Right kidney (tissue), 1 donor: ENCODE data around the gene TMEM53.
A peak's percentile ranks its signal among the peaks of the same experiment; 100 is the strongest.

Source experiments
- DNase-seq: peaks from one replicate; pipeline ENCODE4 v3.0.0-alpha.2; 2016

The TMEM53 gene

DNA sequence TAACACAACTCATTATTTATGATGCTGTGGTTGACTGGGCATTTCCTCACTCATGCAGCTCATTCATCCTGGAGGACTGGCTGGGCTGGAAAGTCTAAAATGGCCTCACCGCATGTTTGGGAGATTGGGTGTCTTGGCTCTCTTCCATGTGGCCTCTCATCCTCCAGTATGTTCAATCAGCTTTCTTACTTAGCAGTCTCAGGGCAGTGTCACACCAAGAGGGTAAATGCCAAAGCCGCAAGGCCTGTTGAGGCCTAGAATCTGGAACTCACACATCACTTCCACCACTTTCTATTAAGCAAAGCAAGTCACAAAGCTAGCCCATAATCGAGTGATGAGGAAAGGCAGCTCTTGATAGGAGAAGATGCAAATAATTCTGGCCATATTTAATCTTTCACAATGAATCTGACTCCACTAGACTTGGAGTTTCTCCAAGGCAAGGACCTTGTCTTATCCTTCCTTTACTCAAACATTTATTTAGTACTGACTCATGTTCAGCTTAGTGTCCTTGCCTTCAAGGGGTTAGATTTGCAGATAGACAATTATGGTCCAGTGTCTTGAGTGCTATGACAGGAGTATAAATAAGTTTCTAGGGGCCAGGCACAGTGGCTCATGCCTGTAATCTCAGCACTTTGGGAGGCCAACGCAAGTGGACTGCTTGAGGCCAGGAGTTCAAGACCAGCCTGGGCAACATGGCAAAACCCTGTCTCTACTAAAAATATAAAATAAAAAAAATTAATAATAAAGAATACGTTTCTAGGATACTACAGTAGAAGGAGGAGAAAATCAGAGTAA, 45.1 kb downstream of the TMEM53 start:
- DNase-seq: no peak

DNA sequence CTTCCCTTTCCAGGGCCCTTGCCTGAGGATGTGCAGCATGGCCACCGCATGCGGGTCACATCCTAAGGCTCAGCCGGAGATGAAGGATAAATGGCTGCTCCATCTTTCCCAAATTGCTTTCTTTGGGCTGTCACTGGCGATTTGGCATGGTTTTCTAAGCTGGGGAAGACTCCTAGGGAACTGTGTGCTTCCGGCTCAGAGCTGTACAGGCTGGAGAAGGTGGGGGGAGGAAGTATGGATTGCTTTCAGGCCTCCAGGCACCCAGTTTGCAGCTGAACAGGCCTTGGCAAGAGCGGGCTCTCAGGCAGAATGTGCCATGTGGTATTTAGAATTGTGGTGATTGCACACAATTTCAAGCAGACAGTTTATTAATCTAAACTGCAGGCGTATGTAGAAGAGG, 48.9 kb downstream of the TMEM53 start:
- no peak for DNase-seq

DNA sequence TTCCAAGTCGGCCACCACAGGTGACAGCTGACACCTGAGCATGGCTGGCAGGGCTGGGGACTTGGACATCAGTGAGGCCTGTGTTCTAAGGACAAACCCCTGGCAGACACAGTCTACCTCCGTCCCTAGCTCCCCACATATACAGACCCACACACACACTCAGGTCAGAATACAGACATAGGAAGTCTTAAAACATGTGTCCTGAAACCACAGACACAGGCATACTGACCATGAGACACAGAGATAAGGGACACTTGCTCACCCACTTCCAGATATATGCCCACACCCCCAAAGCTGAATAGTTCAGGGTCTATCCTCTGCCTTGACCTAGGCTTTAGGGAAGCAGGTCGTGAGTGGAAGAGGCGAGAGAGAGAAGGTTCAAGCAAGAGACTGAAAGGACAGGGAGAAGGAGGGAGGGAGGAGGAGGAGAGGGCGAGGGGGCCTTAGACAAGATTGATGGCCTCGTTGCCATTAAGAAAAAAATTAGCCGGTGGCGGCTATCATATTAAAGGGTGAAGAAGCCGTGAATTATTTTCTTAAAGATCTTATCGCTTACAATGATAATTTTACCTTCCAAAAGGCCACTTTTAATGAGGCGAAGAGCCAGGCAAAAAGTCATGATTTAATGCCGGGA, 49.9 kb downstream of the TMEM53 start:
- no peak for DNase-seq

DNA sequence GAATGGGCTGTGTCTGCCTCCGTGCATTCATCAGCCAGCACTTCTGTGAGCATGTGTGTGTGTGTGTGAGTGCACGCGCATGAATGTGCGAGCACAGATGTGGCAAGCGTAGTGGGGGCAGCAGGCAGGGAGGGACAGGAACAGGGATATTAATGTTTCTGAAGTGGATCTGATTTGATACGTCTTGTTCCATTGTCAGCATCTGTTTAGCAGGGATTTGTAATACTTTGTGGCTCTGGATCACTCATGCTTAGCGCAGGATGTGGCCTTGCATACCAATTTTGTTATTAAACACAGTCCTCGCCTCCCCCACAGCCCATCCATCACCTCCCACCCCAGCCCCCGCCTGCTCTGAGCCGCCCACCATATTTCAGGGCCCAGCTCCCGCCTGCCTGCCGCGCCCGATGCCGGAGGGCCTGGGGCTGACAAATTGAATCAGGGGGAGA, 52.4 kb downstream of the TMEM53 start:
- DNase-seq: peak; percentile 61

DNA sequence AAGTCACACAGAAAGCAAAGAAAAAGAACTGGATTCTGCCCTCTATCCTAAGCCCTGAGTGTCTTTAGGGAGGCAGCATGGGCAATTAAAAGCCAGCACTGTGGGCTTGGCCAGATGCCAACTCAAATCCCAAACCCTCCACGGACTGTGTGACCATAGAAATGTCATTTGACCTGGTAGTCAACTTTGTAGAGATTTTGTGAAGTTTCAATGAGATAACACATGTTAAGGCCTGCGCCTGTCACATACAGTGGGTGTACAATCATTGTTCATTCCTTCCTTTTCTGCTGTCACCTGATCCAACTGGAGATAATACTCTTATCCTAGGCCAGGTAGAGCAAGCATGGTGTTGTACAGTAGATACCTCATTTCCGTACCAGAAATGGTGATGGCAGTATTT, 54.2 kb downstream of the TMEM53 start:
- DNase-seq: no peak

DNA sequence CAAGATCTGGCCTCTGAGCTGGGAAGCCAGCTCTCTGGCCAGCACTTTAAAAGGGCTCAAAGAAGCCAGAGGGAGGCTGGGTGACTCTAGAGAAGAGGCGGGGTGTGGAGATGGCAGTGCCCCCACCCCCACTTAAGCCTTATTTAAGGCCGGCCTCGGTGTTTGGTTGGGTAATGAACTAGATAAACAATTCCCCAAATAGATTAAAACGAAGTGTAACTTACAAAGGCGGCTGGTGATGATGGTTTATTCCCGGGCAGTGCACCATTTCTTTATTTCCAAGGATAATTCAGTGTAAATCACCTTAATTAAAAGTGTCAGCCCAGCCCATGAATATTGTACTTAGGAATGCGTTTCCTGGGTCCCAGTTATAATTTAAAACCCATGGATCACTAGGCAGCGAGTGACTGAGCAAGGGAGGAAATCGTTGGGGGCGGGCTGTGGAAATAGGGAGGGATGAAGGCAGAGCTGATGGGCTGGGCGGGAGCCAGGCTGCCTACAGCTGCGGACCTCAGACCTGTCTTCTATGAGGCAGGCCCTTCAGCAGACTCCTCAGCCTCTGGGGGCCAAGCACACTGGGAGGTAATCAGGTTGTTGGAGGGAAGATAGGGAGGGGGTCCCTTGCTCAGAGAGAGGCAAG, 54.9 kb downstream of the TMEM53 start:
- peak; percentile 61 for DNase-seq

DNA sequence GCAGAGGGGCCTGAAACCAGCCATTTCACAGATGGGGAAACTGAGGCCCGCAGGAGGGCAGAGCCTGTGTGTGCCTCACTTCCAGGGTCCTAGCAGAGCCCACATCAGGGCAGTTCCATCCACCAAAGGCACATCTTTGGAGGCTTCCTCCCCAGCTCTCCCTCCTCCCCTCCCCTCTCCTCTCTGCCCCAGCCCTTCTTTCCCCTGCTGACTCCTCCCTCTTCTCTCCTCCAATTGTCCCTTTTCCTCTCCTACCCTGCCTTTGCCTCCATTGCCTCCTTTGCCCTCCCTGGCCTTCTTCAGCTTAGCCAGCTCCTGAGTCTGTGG, 56.6 kb downstream of the TMEM53 start:
- no peak for DNase-seq

DNA sequence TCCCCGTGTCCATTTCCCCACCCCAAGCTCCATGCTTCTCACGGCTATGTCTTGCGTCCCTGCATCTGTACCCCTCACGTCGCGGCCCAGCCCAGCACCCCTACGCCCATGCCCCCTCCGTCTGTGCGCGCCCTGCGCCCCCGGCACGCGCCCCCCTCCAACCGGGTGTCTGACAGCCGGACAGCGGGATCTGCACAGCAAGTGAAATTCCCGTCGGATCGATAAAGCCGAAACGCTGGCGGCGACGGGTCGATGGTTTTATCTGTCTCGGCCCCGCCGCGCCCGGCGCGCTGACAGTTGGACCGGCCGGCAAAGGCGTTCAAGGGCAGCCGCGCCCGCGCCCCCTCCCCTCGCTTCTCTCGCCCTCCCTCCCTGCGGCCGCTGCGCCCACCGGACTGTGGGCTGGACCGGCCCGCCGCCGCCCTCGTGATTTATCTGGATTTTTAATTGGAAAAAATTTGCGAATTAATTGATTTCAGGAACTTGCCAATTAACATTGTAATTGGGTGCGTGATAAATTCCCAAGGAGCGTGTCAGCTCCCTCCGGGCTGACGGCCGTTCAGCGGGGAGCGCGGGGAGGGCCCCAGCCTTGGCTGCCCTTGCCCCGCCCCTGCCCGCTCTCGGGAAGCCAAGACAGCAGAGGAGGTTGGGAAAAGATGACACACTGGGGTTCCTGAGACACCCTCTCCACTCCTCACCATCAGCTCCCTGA, 57.1 kb downstream of the TMEM53 start:
- peak; percentile 36 for DNase-seq

DNA sequence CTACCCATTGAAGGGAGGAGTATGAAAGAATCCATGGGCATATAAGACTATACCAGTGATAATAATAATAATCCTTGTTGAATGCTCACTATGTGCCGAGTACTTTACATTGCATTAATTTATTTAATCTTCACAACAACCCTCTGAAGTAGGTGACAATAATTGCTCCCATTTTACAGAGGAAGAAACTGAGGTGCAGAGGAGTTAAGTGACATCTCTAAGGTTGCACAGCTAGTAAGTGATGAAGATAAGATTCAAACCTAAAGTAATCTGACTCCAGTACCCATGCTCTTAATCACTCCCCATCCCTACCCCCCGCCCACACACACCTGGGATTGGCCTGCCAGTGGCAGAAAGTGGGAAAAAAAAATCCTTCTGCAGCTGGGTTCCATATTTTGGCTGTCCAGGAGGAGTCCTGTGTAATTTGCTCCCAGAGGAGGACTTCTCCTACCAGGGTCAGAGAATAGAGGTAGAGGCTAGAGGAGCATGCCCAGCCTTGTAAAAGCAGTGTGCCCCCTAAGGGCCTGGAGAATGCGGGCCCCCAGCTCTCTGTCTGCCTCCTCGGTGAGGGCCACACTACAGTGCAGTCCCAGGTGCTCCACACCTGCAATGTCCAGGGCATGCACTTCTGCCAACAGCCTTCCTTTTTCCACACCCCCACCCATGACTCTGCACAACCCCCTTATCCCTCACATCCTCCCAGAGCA, 57.8 kb downstream of the TMEM53 start:
- DNase-seq: no peak

DNA sequence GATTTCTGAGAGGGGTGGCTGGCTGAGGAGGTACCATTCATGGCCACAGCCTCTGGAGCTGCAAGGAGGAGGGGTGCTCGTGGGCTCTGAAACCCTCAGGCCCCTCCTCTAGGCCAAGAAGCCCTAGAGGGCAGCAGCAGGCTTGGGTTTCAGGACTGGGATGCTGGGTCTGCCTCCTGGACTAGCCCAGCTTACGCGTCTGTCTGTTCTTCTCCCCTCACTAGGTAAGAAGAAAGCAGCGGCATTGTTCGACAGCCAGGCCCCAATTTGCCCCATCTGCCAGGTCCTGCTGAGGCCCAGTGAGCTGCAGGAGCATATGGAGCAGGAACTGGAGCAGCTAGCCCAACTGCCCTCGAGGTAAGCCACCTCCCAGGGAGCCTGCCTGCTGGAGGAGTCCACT, 60.3 kb downstream of the TMEM53 start:
- no peak for DNase-seq

DNA sequence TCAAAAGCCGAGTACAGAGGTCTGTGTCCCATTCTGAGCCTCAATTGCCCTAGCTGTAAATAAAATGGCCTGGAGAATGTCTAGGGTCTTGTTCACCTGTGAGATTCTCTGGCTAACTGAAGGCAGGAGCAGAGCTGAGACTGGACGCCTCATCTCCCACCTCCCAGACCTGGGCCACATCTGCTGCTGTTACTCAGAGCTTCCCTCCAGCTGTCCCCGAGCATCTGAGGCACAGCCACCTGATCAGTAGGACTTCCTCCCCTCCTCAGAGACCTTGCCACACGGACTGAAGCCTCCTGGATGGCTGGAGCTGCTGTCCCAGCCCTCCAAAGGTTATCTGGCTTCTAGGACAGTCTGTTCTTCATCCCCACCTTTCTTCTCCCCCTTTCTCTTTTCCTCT, 62.4 kb downstream of the TMEM53 start:
- no peak for DNase-seq

DNA sequence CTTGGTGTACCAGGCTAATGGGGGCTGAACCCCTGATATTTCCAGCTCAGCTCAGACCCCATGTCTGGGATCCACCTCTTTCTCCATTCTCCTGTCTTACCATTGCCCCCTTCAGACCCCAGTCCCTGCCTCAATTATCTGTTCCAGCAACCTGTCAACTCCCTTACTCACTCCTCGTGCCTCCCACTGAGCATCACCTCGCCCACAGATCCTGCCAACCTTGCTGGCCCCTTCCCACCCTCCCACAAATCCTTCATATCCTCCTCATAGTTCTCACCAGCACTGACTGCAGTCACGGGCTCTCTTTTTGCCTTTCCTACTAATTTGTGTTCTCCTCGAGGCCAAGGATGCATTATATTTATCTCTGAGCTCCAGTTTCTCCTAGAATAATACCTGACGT, 62.9 kb downstream of the TMEM53 start:
- no peak for DNase-seq

DNA sequence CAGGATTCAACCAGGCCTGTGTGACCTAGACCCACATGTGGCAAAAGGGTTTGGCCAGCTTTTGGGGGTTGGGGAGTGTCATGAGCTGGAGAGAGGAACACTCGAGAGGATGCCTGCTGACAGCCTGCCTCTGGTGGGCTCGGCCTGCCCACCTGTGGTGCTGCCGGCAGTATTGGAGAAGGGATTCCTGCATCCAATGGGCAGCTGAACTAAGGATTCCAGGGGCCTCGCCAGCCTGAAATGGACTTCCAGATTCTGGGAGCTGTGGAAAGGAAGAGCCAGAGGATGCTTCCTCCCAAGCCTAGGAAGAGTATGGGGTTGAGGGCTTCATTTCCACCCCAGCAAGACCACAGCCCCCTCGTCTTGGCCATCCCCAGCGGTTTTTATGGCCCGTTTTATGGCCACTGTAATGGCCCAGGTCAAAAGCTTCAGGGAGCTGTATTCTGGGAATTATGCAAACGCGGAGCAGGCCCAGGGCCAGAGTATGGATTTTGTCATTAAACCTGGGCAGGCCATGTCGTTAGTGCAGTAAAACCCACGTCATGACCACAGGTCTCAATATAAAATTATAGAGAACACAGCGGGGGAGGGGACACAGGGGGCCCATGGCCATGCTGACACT, 63.6 kb downstream of the TMEM53 start:
- no peak for DNase-seq

DNA sequence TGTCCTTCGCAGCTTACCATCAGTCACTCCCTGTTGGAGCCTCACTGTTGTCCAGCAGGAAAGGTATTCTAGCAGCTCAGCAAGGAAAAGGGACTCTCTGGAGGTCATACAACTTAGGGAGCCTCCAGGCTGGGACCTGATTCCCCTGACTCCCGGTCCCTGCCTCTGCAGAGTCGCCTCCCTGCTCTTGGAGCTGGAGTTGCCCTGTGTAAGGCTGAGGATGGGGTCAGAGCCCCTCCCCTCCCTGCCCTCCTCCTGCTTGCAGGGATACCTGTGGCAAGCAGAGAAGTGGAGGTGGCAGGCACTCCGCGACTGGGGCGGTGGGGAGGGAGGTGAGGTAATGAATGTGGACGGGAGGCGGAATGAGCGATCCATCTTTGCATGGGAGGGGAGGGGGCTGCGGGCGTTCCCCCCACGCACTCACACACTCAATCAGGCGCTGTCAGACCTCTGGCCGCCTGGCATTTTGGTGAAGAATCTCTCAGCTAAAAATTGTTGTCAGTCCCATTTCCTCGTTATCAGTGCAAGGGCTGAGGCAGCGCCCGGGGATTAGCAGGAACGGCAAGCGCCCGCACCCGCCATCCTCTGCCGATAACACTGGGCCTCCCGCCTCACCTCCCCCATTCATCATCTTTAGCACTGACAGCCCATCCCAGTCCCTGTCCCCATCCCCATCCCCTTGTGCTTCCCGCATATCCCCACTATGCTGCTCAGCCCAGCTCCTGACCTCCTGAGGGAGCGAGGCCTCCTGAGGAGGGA, 64.3 kb downstream of the TMEM53 start:
- peak; percentile 55 for DNase-seq

DNA sequence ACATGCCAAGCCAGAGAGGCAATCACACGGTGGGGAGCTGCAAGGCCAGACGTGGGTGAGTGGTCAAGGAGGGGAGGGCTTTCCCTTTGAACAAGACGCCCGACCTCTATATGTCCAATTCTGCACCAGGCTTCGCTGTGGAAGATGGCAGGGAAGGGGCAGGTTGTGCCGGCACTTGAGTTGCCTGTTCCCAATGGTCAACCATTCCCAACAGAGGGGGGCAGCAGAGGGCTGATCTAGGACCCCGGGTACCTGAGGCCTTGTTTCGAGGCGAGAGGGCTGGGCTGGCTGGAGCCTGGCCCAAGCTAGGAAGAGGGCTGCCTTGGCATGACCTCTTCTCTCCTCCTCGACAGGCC, 64.9 kb downstream of the TMEM53 start:
- DNase-seq: peak; percentile 51

DNA sequence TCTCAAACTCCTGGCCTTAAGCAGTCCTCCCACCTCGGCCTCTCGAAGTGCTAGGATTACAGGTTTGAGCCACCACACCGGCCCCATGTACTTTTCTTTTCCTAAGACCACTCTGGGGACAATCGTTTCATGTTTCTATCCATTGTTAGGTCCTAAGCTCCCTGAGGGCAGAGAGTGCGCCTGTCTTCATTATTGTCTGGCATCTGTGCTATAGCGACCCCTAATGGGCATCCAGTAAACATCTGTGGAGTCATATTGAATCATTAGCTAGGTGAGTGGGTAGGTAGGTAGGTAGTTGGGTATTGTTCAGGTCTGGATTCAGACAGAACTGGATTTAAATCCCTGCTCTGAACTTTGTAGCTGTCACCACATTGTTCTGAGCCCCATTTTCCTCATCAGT, 66.1 kb downstream of the TMEM53 start:
- DNase-seq: no peak

DNA sequence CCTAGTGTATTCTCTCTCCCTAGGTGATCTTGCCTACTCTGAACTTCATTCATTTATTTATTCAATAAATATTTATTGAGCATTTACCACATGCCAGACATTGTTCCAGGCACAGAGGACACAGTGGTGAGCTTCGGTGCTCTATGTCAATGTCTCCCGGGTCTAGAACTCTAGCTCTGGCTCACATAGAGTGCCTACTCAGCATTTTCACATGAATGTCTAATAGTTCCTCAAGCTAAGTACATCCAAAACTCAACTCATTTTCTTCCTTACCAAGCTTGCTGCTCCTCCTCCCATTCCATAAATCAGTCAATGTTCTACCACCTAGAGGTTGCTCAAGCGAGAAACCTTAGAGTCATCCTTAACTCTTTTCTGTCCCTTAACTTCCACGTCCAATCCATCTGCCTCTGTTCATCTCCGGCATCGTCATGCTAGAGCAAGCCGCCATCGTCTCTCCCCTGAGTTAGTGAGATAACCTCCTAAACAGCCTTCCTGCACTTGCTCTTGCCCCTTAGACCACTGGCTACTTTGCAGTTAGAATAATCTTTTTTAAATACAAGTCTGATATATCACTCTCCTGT, 67.5 kb downstream of the TMEM53 start:
- no peak for DNase-seq

DNA sequence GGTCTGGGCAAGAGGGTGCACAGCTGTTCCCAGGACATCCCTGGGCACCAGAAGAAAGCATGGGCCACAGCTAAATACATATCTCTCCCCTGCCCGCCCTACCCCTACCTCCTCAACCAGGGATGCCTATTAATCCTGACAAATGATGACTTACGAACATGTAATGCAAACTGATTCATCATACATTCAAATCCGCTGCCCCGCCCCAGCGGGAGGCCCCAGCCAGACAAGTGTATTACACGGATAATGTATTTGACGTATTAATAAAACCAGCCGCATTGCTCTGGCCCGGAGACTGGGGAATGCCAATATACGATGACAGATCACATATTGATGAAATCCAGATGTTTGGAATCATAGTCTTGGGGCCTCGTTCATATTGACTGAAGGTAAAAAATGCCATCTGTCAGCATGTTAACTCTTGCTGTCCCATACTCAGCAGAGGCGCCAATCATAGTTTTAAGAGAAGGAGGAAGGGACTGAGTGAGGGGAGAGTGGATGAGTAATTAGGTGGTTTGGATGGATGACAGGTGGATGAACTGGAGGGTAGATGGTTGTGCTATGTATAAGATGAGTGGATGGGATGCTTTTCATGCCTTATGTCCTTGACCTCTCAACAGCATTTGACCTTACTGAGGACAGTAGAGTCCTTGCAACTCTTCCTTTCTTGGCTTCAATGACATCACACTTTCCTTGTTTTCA, 68.2 kb downstream of the TMEM53 start:
- no peak for DNase-seq

DNA sequence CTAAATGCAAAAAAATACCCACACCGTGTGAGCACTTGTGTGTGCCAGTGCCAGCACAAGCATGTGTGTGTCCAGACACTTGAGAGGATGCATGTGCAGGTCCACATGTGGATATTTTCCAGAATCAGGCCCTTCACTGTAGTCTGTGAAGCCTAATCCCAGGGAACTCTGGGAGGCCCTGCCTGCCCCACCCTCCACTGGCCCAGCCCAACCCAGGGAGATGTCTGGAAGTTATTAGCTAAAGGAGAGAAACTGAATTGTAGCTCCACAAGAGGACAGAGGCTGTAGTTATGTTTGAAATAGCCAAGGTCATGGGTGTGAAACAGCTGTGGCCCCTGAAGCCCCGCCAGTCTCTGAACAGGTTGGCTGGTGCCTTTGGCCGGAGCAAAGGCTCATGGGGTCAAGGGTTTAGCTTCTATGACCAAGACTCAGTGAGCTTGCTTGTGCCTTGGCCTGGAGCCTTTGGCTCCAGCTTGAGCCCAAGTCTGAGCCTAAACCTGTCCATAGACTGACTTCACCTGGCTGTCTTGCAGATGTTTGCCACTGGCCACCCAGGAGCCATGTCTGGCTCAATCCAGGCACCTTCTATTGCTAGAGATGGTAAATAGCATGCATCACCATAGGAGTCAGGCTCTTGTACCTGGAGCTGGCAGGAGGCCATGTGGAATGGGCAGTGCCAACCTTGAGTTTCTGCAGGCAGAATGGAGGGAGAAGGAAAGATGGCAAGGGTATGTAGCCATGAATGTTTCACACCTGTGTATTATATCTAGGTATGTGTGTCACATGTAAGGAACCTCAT, 69.9 kb downstream of the TMEM53 start:
- DNase-seq: no peak
